Embryonic facial prominence (tissue), 1 donor: Measurements from ENCODE around the gene TBX1.

Experiments used
- DNase-seq: peaks from one replicate; pipeline ENCODE4 v3.0.0-alpha.2; 2016; ENCODE audit errors: extremely low spot score

Gene TBX1

GRCh38 chr22:19799322-19800190 lies 39.0 kb downstream of the TBX1 start:
- peak; percentile 84 for DNase-seq

- no peak for DNase-seq
These were observed 39.7 kb downstream of the TBX1 start for GRCh38 chr22:19800306-19800705.

- DNase-seq: no peak
These were observed 40.2 kb downstream of the TBX1 start for GRCh38 chr22:19800761-19801244.

DNA sequence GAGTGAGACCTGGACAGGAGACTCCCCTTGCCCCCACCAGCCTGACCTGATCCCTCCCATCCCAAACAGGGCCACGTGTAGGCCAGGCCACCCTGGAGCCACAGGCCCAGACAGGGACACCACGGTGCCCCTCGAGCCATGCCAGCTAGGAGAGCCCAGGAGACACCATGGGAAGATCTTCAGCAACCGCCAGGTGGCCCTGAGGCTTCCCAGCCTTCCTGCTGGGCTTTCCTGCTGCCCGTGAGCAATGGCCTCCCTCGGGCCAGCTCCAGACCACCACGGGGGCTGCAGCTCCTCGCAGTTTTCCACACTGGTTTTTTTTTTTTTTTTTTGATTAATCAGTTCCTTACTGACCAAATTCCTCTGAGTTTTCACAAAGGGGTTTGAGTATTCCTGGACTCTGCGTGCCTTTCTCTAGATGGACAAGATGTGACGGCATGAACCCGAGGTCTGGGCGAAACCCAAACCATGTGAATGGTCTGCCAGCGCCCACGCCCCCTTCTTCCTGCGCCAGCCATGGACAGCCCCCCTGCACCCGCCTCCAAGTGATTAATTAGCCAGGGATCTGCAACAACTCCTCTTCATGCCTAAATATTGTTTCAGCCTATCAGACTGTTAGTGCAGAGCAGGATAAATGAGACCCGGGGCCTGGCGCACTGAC lies 40.9 kb downstream of the TBX1 start:
- no peak for DNase-seq

DNA sequence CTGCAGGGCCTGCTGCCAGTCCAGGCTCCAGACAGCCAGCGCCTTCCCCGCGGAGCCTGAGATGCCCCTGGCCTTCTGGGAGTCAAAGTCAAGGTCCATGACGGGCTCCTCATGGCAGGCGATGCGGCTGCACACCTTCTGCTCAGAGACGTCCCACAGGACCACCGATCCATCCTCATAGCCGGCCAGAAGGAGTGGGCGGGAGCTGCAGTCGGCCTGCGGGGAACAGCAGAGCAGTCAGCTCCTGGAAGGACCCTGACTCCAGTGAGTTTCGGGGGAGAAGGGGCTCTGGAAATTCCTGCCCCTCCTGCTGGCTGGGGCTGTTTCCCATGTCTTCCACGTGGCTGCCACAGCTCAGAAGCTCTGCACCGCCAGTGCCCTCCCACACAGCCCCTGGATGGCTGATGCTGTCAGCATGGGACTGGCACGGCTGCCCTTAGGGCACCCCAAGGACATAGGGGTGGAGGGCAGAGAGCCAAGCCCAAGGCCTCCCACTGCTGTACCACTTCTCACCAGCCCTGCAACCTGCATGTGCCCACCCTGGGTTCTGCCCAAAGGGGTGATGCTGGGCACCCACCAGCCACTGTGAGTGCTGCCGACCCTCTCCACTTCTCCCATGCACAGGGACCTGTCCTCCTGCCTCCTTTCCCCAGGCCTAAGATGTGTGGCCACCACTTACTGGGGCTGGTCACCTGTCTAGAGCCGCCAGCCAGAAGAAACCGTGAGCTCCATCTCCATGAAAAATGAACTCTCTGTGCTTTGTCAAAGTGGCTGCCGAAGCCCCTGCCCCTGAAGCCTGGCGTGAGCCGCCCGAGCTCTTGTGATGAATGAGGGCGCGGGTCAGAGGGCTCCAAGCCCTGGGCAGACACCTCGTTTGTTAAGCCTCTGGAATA lies 41.7 kb downstream of the TBX1 start:
- DNase-seq: no peak

GRCh38 chr22:19802894-19803735 lies 42.5 kb downstream of the TBX1 start:
- DNase-seq: no peak

DNA sequence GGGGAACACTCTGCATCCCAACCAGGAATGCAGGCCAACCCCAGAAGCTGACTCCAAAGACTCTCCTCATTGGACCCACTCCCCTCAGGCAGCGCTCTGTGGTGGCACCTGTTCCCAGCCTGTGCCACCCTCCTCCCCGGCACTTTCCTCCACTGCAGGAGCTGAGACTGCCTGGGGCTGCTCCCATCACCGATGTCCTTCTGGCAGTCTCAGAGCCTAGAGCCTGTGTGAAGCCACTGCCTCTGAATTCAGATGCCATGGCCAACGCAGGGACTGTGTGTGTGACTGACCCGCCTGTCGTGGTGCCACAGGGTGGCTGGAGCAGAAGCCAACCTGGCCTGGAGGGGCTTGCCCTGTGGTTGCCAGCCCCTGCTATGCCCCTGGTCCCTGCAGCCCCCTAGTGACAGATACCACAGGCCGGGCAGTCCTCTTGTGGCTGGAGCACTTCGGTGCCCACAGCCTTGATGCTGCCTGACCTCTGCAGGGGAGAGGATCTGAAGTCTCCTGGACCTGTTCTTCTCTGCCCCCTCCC lies 43.2 kb downstream of the TBX1 start:
- no peak for DNase-seq

- no peak for DNase-seq
These were observed 45.2 kb downstream of the TBX1 start for GRCh38 chr22:19805821-19806212.

GRCh38 chr22:19806213-19807160 lies 45.9 kb downstream of the TBX1 start:
- DNase-seq: no peak

DNA sequence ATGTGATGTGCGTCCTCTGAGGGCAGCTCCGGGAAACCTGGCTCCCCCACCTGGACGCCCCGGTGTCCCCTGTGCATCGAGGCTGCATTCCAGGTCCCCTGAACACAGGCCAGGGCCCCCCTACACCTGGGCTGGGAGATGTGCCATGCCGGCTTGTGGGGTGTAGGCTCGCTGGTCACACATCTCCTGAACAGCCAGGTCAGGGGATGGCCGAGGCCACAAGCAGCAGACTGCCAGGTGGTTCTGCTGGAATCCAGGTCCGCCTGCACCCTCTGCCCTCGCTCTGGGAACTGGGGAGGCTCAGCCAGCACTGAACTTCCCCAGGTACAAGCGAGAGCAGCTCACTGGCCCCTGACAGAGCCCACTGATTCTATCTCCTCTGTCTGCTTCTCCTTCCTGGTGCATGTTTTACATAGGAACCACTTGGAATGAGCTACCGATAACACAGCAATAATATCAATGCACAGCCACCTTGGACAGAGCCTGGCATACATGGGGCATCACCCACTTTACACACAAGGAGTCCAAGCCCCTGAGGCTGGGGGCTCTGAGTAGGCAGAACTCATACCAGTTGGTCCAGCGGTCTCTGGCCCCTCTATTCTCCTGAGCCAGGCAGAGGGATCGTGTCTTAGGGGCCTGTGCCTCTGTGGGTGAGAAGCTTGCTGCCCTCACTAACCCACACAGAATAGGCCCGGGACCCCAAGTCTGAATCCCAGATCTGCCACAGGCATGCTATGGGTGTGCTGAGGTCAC lies 46.8 kb downstream of the TBX1 start:
- DNase-seq: no peak

DNA sequence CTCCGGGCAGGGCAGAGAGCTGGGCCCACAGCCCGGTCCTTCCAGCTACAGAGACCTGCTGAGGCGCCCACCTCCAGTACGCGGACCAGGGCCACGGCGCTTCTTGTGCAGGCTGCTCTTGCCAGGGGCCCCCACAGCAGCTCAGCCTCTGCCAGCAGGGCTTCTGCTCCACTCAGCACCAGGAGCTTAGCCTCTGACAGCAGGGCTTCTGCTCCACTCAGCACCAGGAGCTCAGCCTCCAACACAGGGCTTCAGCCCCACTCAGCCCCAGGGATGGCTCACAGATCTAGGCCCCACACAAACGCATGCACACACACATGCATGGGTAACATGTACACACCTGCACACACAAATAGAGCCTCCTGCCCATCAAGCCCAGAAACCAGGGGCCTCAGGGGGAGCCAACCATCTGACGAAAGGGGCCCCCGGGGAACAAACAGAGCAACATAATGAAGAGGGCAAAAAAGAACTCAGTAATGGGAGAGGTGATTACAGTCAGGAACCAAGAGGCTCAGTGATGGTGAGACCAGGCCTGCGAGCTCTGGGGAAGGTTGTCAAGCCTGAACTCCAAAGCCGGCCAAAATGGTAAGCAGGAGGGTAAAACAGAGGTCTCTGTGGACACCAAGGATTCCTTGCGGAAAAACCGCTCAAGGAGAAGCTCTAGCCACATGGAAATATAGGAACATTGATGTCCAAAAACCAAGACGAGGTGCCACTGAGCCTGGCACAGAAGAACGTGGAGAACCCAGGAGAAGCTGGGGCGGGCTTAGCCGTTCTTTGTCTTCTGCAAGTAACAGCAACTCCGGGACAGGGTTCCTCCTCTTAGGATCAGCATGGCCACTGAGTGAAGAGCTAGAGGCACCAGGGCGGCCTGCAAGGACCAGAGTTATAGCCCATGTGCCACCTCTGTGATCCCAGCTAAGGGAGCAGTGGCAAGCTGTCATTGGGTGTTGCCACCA lies 47.6 kb downstream of the TBX1 start:
- DNase-seq: no peak

GRCh38 chr22:19808873-19809478 lies 48.4 kb downstream of the TBX1 start:
- no peak for DNase-seq

DNA sequence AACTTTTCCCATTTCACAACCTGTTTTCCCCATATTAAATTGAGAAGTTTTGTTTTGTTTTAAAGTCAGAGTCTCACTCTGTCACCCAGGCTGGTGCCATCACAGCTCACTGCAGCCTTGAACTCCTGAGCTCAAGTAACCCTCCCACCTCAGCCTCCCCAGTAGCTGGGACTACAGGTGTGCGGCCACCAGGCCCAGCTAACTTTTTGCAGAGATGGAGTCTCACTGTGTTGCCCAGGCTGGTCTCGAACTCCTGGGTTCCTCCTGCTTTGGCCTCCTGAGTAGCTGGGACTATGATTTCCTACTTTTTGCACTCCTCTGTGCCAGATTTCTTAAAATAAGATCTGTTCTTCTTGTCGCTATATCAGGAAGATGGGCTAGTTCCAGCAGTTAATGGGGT lies 49.2 kb downstream of the TBX1 start:
- no peak for DNase-seq

GRCh38 chr22:19810381-19811201 lies 50.0 kb downstream of the TBX1 start:
- no peak for DNase-seq

GRCh38 chr22:19811211-19811621 lies 50.6 kb downstream of the TBX1 start:
- no peak for DNase-seq
